HUDEP-2 (cell line): ENCODE results near the gene PRDM16.

Experiments used
- DNase-seq, 76 experiments: peaks; one replicate each; lab custom pipeline; 2025; ENCODE audit not compliant: unreplicated experiment in 76 of 76; lab: John Stamatoyannopoulos, UW

PRDM16 gene

DNA sequence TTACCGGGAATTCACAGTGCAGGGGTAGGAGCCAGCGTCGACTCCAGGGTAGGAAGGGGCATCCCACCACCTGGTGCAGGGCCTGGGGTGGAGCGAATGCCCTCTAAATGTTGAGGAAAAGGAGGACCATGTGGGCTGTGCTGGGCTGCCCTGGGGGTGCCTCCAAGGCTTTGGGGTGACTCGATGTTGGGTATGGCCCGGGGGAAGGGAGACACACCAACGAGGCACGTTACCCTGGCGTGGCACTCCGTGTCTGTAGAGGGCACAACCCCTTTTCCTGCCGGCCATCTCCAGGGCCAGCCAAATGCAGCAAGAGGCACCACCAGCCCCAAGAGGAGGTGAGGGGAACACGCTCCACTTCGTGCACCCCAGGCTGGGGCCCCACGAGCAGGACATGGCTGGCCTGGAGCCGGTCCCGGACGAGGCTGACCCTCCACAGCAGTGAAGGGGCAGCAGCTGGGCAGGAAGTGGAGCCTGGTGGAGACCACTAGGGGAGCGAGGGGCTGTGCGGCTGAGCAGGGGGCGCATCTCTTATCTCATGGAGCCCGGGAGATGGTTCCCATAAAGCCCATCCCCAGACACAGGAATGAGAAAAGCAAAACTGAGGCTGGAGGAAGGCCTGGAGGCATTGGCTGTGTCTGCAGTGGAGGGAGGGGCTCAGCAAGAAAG lies 36.5 kb upstream of the PRDM16 start:
- no peak for DNase-seq

DNA sequence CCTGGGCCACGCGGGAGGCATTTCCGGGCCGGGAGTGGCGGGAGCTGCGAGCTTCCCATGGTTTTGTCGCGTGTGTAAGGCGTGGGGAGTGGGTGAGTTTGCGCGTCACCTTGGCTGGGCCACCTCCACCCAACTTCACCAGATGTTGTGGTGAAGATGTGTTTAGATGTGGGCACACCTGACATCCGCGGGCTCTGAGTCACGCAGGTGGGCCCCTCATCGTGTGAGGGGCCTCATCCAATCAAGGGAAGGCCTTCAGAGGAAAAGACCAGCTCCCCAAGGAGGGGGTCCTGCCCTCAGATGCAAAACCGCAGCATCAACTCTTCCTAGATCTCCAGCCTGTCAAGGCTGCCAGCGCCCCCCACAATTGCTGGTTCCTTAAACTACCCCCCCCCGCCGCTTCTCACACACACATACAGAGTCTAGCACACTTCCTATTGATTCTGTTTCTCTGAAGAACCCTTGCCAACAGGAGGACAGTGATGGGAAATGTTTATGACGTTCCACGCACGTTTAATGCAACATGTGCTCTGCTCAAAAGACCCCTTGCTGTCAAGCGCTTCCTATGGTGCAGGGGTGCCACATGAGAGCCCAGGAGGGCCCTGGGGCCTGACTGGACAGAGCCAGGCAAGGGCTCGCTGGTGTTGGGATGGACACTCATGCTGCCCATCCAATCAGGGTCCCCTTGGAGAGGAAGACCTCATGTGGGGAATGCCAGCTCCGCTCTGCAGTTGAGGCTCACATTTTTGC lies 35.8 kb upstream of the PRDM16 start:
- no peak for DNase-seq

- no peak for DNase-seq
Observed at GRCh38 chr1:3033790-3034090, 35.3 kb upstream of the PRDM16 start.

GRCh38 chr1:3034162-3034561 lies 34.8 kb upstream of the PRDM16 start:
- DNase-seq: no peak

- DNase-seq: no peak
Observed at GRCh38 chr1:3034728-3035562, 34.1 kb upstream of the PRDM16 start.

DNA sequence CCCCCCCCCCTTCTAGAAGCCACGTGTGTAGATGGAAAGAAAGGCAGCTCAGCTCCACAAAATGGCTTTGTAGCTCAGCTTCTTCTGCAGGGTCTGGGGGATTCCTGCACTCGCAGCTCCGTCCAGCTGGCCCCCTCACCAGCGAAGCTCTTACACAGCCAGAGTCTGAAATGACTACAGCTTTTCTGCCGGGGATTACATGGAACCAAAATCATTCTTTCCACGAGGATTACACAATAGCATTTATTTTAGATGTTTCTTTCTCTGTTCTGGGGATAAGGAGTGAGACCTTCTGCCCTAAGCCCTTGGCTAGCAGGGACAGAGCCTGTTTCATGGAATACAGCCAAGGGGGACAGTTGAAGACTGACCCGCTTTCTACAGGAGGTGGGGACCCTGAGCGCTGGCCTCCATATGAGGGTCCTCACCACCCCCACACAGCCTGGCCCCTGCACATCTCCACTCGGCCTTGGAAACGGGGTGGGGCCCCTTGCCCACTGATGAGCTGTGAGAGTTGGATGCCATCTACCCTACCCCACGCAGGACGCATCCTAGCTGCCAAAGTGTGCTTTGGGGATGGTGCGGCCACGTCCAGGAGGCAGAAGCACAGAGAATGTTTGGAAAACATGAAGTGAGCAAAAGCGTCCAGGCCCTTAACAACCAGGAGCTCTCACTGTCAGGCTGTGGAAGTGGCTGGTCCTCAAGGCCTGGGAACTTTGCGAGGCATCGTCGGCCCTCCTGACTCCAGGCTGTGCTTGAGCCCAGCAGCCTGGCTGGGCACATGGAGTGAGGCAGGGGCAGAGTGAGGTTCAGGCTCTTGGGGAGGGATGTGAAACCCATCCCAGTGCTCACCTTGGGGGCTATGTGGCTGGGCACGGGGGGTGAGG lies 33.2 kb upstream of the PRDM16 start:
- DNase-seq: no peak

DNA sequence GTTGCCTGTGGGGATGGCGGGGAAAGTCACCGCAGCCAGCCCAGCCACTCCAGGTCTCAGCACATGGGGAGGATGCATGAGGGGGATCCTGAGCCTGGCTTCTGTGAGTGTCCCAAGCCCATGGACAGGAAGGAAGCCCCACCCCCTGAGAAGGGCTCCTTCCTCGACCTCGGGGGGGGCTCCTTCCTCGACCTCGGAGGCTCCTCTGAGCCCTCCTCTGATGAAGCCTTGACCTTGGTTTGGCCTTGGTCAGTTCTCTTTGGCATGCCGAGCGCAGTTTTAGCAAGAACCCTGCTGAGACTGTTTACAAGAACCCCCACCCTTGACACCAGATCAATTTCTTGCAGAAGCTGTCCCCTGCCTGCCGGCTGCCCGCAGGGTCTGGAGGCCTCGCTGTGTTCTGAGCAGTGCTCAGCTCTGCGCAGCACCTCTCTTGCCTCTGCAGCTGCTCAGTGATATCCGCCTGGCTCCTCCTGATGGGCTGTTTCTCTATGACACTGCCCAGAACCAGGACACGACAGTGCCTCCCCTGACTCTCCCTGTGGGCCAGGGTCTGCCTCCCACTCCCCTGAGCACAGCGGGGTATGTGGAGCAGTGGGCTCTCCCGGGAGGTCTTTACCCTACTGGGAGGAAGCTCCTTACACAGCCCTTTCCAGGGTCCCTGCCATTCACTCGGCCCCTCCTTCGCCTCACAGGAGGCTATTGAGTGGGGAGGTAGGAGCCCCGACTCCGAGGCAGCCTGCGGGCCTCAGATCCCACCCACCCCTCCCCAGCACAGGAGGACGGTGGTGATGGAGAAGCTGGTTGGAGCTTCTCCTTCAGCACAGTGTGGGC lies 32.3 kb upstream of the PRDM16 start:
- DNase-seq: no peak

DNA sequence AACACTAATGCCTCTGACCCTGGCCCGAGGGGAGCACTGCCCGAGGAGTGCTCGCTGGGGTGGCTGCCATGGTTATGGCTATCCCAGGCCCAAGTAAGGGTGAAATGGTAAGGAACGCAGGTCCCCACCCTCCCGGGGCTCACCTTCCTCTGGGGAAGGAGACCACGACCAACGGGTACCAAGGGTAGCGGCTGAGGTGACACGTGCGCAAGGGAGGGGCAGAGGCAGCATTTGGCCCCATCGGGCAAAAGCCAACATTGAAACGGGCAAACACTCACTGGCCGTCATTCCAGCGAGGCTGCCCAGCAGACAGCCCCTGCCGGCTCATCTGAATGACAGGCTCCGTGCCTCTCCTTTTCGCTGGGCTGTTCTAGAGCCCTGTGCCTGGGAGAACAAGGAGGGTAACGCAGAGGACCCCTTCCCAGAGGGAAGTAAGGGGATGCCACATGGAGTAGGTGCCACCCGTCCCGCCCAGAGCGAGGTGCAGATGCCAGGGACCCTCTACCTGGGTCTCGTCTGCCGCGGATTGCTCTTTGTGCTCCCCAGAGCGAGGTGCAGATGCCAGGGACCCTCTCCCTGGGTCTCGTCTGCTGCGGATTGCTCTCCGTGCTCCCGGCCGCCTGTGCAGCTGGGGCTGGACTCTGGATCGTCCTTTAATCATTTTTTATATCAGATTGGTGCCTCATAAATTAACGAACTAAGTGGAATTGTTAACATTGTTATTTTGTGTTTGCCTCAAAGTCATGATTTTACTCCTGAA lies 31.5 kb upstream of the PRDM16 start:
- no peak for DNase-seq

- no peak for DNase-seq
Observed at GRCh38 chr1:3038113-3038551, 30.9 kb upstream of the PRDM16 start.

GRCh38 chr1:3038571-3039181 lies 30.3 kb upstream of the PRDM16 start:
- DNase-seq: no peak

- DNase-seq: no peak
Observed at GRCh38 chr1:3040004-3040403, 29.0 kb upstream of the PRDM16 start.

- DNase-seq: no peak
Observed at GRCh38 chr1:3042481-3042880, 26.5 kb upstream of the PRDM16 start.

DNA sequence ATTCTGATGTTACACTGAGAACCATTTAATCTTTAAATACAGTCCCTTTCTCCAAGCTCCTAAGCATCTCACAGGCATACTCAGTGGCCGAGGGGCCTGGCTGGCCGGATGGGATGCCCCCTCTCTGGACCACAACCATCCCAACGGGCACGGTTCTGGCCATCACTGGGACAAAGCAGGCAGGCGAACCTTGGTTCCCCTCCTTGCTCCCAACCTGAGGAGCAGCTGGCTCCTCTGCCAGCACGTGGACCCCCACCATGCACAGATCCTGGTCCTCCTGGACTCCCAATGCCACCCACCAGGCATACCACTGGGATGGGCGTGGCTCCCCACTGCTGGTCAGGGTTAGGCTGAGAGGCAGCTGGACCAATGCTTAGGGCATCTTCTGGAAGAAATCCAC lies 19.8 kb upstream of the PRDM16 start:
- DNase-seq: no peak

DNA sequence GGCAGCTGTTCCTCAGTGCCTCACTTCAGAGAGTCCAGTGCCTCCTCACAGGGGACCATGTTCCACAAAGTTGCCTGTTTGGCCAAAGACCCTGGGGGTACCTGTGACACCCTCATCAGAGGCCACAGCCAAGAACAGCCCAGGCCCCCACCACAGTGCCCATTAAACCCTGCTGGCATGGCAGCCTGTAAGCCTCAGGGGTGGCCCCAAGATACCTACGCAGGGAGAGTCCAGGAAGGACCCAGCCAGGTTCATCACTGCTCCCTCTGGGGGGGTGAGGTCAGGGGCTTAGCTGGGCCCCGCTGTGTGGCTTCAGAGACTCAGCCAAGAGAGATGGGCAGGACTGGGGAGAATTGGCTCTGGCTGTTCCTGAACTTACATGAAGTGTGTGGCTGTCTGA lies 19.1 kb upstream of the PRDM16 start:
- DNase-seq: no peak

DNA sequence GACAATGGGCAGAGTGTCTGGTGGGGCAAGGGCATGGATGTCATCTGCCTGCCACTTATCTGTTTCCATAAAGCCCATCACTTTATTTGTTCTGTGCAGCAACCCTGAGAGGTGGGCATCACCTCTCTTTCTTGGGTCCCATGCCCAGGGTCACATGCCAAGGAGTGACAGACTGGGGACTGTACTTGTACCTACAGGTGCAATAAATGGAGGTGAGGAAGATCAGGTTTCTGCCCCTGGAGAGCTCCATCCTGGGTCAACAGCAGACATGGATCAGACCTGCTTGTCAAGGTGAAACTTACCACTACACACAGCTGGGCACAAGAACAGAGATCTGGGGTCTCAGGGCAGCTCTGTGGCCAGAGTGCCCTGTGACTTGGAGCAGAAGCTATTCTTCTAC lies 18.4 kb upstream of the PRDM16 start:
- DNase-seq: no peak

- DNase-seq: no peak
Observed at GRCh38 chr1:3051270-3052268, 17.4 kb upstream of the PRDM16 start.

- DNase-seq: no peak
Observed at GRCh38 chr1:3052501-3052900, 16.5 kb upstream of the PRDM16 start.
